ENCODE data around the gene TTC3. TPM values are rescaled to one million over a fixed set of nuclear protein-coding genes. Genes with fewer than 3 reads are reported as not detected.

TTC3 gene
- total and polyA plus RNA-seq, 7 donors = 6.5 to 50.3 (median 25.7) TPM

DNA sequence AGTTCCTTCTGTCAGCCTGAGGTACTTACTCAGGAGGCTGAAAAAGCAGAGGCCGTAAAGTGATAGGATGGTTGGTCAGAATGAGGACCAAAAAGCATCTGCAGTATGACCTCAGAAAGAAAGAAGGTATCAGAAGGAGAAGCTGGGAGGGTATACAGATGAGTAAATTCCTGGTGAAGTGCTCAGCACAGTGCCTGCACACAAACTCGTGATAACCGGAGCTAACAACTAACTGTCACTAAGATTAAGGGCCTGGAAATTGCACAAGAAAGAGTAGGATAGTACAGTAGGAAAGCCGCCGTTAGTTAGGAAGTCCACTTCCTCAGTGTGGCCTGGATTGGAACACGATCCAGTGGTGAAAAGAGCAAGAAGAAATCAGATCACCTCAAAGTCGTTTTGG is 131.5 kb downstream of the TTC3 start:
- TF ChIP-seq, protein P1, sequence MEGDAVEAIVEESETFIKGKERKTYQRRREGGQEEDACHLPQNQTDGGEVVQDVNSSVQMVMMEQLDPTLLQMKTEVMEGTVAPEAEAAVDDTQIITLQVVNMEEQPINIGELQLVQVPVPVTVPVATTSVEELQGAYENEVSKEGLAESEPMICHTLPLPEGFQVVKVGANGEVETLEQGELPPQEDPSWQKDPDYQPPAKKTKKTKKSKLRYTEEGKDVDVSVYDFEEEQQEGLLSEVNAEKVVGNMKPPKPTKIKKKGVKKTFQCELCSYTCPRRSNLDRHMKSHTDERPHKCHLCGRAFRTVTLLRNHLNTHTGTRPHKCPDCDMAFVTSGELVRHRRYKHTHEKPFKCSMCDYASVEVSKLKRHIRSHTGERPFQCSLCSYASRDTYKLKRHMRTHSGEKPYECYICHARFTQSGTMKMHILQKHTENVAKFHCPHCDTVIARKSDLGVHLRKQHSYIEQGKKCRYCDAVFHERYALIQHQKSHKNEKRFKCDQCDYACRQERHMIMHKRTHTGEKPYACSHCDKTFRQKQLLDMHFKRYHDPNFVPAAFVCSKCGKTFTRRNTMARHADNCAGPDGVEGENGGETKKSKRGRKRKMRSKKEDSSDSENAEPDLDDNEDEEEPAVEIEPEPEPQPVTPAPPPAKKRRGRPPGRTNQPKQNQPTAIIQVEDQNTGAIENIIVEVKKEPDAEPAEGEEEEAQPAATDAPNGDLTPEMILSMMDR (IDR thresholded peaks at IDR 0.05) = no peak
- H3K27ac ChIP-seq = peak overlapping the region; percentile 3
- H3K9me3 ChIP-seq = no peaks in the 10 kb centered on the region
- ATAC-seq = no peak
- intact Hi-C loops (cut with DNase I) = no loop called here
- H3K4me3 ChIP-seq = no peak overlapping the region
- peaks cover 2 to 23% of the 10 kb centered on the region in 2 donors for H3K36me3 ChIP-seq (ENCODE audit: insufficient read depth in 1 of 2, low read depth in 1 of 2)
- 60 to 79% (median 69%) methylated on average over 7 of the region's 7 CpGs for WGBS, 3 donors
- DNase-seq = no peak
- H3K4me1 ChIP-seq = peaks cover 30% of the 10 kb centered on the region
- no peaks in the 10 kb centered on the region for H3K27me3 ChIP-seq (ENCODE audit: insufficient read depth in 3 of 3, low read length in 2 of 3)

GRCh38 chr21:37206496-37206895 is 133.4 kb downstream of the TTC3 start:
- H3K27me3 ChIP-seq (ENCODE audit: insufficient read depth in 3 of 3, low read length in 2 of 3) = no peaks in the 10 kb centered on the region
- 61 to 80% (median 68%) methylated on average over 7 of the region's 7 CpGs for WGBS, 3 donors
- TF ChIP-seq, protein P1 (IDR thresholded peaks at IDR 0.05) = no peak
- H3K4me1 ChIP-seq = peaks cover 13% of the 10 kb centered on the region
- no peak for DNase-seq
- H3K27ac ChIP-seq = peak overlapping the region; percentile 94
- intact Hi-C loops (cut with DNase I) = loop anchor here in 1 of 2 donors (5.0 kb wide), 1 partner anchor 34 kb away; no protein-coding TSS in a partner anchor
- no peaks in the 10 kb centered on the region for H3K9me3 ChIP-seq
- no peak overlapping the region for H3K4me3 ChIP-seq
- peaks cover 2 to 18% of the 10 kb centered on the region in 2 donors for H3K36me3 ChIP-seq (ENCODE audit: insufficient read depth in 1 of 2, low read depth in 1 of 2)
- ATAC-seq = no peak

GRCh38 chr21:37207441-37208009 is 134.5 kb downstream of the TTC3 start:
- peak overlapping the region; percentile 94 for H3K27ac ChIP-seq
- intact Hi-C loops (cut with DNase I) = loop anchor here in 1 of 2 donors (5.0 kb wide), 1 partner anchor 35 kb away; no protein-coding TSS in a partner anchor
- H3K4me1 ChIP-seq = peaks cover 13% of the 10 kb centered on the region
- DNase-seq = peak; percentile 61 to 88
- H3K4me3 ChIP-seq = peak overlapping the region; percentile 58
- TF ChIP-seq, protein P1 (IDR thresholded peaks at IDR 0.05) = no peak
- no peaks in the 10 kb centered on the region for H3K9me3 ChIP-seq
- ATAC-seq = peak; percentile 85 to 88 (median 86)
- H3K36me3 ChIP-seq (ENCODE audit: insufficient read depth in 1 of 2, low read depth in 1 of 2) = peaks cover 0 to 8% of the 10 kb centered on the region in 2 donors
- WGBS, 3 donors = 17 to 22% (median 20%) methylated on average over 6 of the region's 6 CpGs
- H3K27me3 ChIP-seq (ENCODE audit: insufficient read depth in 3 of 3, low read length in 2 of 3) = no peaks in the 10 kb centered on the region

- WGBS, 3 donors = 14 to 20% (median 18%) methylated on average over 15 of the region's 15 CpGs
- intact Hi-C loops (cut with DNase I) = loop anchor here in 1 of 2 donors (5.0 kb wide), 1 partner anchor 36 kb away; no protein-coding TSS in a partner anchor
- H3K4me1 ChIP-seq = peaks cover 13% of the 10 kb centered on the region
- peak overlapping the region; percentile 94 for H3K27ac ChIP-seq
- H3K9me3 ChIP-seq = no peaks in the 10 kb centered on the region
- peak overlapping the region; percentile 58 for H3K4me3 ChIP-seq
- TF ChIP-seq, protein P1 (IDR thresholded peaks at IDR 0.05) = no peak
- peaks cover 0 to 2% of the 10 kb centered on the region in 2 donors for H3K36me3 ChIP-seq (ENCODE audit: insufficient read depth in 1 of 2, low read depth in 1 of 2)
- ATAC-seq = peak; percentile 82 to 91 (median 84)
- no peaks in the 10 kb centered on the region for H3K27me3 ChIP-seq (ENCODE audit: insufficient read depth in 3 of 3, low read length in 2 of 3)
- DNase-seq = peak; percentile 80 to 92
Observed at GRCh38 chr21:37208056-37208721, 135.1 kb downstream of the TTC3 start.

All from psoas muscle (tissue), 8 donors.